ENCODE measurements around the gene MGST1.

MGST1 gene

GRCh38 chr12:16347391-16348298, at the start of gene MGST1:
MGST1 (plus strand) TSS chr12:16347645; CDS start chr12:16354253, 6,608 bp downstream.
- DNase-seq = peak; percentile 66

DNA sequence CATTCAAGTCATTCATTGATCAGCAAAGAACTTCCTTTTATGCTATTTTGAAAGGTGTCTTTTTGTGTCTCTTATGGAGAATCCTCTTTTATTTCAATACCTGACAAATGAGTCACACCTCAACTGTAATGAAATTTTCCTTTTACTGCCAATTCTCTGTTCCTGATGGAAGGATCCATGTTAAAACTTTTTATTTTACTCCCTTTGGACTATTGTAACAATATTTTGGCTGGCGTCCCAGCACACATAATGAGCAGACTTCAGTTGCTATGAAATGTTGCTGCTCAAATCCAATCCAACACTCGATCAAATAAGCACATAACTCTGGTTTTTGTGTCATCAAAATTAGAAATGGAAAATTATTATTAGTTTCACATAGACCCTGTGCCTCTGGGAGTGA, 48.0 kb upstream of the MGST1 start:
- no peak for DNase-seq

- DNase-seq = no peak
These were observed 47.3 kb upstream of the MGST1 start for GRCh38 chr12:16300122-16300521.

- DNase-seq = no peak
These were observed 46.7 kb upstream of the MGST1 start for GRCh38 chr12:16300736-16301135.

DNA sequence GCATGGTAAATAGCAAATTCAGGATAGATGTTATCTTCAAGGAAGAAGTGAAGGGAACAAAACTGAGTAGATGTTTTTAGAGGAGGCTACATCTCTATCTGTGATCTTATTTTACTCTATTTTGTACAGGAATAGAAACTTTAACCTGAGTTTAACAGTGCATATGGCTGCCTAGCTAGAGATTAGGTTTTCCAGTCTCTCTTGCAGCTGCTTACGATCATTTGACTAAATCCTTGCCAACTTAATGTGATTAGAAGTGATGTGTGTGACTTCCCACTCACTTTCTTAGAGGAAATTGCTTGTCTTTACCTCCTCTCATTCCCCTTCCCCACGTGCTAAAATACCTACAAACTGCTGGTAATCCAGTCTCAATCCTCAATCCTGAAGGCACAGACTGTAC, 43.5 kb upstream of the MGST1 start:
- no peak for DNase-seq

- no peak for DNase-seq
These were observed 39.5 kb upstream of the MGST1 start for GRCh38 chr12:16307856-16308475.

DNA sequence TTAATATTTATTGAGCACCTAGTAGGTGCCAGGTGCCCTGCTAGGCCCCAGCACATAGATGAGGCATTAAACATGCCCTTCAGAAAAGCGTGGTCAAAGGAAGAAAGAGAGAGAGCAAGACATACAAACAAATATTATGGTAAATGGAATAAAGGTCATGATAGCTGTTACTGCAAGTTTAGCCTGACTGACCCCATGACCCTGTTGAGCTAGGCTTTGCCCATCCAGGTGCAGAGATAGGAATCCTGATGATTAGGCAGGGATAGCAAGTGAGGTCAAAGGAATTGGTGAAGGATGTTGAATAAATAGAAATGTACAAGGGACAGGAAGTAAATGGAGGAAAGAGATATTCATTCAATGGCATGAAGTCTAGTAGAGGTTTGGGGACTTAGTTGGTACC, 36.5 kb upstream of the MGST1 start:
- DNase-seq = no peak

DNA sequence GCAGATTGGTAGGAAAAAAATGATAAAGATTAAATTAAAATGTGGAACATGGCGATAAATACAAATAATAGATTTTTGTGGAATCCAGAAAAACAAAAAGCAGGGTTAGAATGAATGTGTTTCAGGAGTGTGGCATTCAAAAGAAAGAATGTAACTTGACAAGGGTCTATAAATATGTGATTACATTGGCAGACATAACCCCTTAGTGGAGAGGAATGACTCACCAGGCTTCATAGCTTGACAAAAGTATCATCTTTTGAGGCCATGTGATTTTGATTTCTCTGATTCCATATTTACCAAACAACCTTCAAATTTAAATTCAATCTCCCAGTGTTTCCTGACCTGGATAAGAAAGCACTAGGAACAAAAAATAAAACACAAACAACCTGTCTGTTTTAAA, 24.4 kb upstream of the MGST1 start:
- DNase-seq = no peak

GRCh38 chr12:16323638-16324037, 23.8 kb upstream of the MGST1 start:
- no peak for DNase-seq

DNA sequence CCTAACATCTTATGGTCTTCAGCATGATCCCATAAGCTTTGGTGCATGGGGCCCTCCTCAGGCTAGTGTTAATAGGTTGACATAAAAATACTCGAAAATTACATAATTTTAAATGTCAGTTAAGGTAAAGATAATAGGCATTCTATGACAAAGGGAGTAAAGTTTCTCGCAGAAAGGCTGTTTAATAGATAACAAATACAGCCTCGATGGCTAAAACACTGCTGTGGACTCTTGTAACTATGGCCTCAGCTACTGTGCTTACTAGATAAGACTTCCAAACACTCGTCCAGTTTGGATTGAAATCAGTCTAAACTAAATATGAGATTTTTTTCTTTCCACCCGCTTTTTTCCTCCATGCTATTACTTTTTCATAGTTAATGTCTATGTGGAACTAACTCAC, 23.2 kb upstream of the MGST1 start:
- DNase-seq = no peak

- DNase-seq = no peak
These were observed 22.7 kb upstream of the MGST1 start for GRCh38 chr12:16324772-16325171.

DNA sequence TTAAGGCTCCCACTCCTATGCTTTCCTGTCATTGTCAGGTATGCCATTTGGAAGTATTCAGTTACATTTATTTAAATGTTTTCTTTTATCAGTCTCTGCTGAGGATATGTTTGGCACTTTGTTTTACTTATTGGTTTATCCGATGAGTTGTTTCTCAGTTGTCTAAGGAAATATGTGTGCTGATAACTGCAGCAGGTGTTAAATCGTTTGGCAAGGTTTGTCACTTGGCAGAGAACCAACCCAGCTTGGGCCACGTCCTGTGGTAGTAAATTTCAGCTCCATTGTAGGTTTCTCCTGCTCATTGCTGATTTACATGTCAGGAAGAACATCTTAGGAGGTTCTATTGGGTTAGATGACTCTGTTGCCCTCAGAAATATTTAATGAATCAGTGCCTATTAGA, 22.0 kb upstream of the MGST1 start:
- peak; percentile 36 for DNase-seq

GRCh38 chr12:16327963-16328362, 19.5 kb upstream of the MGST1 start:
- DNase-seq = no peak

DNA sequence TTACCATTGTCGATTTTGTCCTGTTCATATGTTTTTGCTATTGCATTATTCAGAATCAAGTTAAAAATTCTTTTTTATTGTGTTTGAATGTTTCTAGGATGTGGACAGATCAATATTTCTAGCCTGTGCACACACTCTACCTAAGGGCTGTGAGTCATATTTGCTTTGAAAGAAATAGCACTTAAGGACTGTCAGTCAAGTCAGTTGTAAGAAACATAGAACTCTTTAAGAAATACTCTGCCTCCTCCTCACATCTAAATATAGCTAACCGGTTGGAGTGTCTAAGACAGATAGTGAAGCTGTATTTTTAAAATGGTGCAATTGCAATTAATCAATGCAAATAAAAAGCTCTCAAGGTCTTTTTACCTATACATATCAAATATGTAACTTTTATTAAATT, 17.9 kb upstream of the MGST1 start:
- DNase-seq = no peak

DNA sequence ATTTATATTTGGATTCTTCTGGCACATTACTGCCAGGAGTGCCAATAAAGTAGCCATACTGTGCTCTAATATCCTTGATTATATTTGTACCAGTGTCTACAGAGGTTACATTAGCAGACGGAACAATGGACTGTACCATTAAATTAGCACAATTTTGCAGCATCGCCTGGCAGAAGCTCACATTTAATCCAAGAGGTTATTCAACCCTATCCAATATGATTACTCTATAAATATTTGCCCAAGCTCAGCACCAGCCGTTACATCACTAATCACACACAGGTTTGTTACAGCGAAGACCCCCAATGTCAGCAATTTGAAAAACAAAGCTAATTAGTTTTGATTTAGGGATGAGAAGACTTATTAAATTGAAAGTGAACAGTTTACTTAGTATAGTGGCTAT, 16.9 kb upstream of the MGST1 start:
- DNase-seq = no peak

DNA sequence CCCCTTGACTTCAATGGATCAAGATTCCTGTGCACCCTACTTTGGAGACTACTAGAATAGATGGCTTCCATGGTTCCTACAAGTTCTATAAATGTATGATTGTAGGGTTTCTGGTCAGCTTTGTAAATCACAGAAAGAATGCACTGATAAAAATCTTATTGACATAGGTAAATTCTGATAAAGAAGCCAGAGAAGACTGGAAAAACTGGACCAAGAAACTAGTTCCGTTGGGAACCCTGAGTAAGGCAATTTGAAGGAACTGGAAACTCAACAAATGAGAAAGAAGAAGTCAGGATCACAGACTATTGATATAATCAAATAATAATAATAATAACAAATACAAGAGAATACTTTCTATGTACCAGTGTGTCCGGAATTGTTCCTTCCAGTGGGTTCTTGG, 15.4 kb upstream of the MGST1 start:
- DNase-seq = no peak

- DNase-seq = no peak
These were observed 11.6 kb upstream of the MGST1 start for GRCh38 chr12:16335838-16336237.

DNA sequence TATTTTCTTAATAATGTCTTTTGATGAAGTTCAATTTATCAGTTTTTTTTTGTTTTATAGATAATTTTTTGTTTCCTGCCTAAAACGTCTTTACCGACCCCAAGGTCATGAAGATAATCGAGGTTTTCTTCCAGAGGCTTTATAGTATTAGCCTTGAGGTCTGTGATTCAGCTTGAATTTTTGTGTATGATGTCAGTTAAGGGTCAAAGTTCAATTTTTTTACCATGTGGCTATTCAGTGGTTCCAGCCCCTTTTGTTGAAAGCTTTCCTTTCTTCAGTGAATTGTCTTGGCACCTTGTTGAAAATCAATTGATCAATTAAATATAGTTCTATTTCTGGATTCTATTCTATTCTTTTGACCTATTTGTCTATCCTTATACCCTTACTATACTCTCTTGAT, 3.2 kb upstream of the MGST1 start:
- no peak for DNase-seq

DNA sequence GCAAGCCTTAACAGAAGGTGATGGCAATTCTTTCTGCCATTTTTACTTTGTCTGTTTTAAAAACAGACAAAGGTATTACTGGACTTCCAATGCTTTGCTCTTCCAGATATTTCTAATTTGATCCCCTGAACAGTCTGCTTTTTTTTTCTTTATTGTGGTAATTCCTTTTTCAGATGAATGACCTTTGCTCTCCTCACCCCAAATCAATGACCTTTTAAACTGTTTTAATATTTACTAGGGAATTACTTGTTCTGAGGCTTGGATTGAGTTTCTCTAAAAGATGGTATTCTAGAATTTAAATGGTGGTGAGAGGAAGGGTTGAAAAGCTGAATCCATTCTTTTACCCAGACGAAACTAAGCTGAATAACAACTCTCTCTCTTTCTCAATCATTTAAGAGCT, 2.3 kb upstream of the MGST1 start:
- DNase-seq = no peak

GRCh38 chr12:16346958-16347357, 487 bp upstream of the MGST1 start:
- DNase-seq = no peak

GRCh38 chr12:16348435-16349130, 1.1 kb downstream of the MGST1 start:
- no peak for DNase-seq

DNA sequence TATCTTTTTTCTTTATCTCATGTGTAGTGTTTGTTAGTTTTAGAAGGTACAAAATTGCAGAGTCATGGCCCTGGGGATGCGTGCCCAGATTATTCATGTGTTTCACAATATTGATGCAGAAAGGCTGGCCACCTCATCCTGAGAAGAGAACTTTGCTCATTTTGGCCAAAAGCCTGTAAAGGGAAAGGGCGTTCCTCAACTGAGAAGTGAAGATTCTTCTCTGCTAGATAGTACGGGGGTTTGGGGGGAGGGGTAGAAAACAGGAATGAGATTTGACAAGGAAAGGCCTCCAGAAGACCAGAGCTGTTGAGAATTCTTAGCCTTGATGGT, 1.7 kb downstream of the MGST1 start:
- no peak for DNase-seq

- no peak for DNase-seq
These were observed 3.2 kb downstream of the MGST1 start for GRCh38 chr12:16350682-16351081.

GRCh38 chr12:16352481-16352880, 5.0 kb downstream of the MGST1 start:
- no peak for DNase-seq
